ENCODE results near the gene PLP2.
A peak's percentile ranks its signal among the peaks of the same experiment; 100 is the strongest.

Gene PLP2

DNA sequence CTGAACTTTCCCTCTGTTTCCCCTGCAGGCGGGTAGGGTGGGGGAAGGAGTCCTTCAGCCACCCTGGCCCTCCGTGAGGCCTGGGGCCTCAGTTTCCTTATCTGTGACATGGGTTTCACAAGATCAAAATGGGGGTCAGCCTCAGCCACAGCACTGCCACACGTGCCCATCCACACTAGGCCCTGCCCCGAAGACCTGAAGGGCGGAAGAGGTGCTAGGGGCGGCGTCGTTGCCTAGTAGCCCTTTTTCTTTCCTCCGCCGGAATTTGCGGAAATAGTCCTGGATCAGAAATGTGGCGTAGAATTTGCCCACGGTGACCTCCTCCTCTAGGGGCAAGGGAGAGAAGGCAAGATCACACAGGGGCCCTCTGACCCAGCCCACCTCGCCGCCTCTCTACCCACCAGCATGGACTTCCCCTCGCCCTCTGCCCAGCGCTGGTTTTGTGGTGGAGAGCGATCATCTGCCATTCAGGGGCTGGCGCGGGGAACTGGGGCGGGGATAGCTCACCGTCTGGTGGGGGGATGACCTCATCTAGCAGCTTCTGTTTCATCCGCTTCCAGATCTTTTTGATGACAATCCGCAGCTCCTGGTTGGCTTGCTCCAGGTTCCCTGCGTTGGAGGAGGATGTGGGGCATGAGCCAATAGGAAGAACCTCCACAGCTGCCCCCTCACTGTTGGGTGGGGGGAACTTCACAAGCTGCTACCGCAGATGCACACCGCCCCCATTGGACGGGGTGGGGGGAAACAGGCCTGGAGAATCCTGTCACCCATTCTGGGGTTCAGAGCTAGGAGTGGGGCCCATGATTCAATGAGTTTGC lies 37.9 kb downstream of the PLP2 start:
- peak; percentile 40 to 67 (median 54) for DNase-seq

DNA sequence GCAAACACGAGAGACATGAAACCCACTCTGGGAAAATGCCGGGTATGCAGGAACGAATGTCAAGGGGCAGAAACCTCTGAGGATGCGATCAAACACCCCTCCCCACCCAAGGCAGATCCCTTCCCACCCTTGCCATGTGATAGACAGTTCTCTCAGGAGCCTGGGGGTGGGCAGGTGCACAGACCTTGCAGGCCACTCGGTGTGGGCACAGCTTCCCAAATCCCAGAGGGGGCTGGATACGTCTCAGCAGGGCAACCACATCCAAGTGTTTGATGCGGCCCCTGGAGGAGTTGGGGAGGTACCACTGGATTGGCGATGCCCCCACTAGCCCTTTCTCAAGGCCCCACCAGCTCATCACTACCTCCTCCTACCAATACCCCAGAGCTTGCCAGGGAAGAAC lies 38.7 kb downstream of the PLP2 start:
- DNase-seq: no peak

DNA sequence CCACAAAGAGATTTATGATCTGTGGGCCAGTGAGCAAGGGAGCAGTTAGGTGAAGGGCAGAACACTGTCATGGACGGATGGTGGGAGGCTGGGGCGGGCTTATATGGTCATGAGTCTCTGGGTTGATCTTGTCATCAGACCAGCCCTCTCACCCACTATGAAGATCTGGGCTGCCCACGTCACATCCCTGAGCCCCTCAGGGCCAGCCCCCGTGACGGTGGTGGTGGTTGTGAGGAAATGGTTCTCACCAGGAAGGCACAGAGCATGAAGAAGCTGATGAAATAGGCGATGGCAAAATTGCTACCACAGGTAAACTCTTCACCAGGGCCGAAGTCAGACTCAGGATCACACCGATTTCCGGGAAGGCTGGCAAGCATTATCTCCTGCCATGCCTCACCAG lies 39.4 kb downstream of the PLP2 start:
- DNase-seq: no peak

DNA sequence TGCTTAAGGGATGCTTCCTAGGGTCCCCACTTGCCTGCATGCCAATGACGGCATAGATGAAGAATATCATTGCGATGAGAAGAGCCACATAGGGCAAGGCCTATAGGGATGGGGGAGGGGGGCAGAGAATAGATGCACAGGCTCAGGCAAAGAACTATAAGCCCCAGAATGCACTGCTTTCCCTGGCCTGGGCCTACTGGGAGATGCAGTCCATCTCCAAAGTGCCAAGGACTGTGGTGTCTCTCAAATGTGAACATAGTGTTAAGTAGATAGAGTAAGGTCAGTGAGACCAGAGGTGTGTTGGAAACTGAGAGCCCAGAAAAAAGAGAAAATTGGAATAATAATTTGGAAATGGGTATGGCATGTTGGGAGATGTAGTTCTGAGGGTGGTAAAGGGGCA lies 40.5 kb downstream of the PLP2 start:
- DNase-seq: no peak

DNA sequence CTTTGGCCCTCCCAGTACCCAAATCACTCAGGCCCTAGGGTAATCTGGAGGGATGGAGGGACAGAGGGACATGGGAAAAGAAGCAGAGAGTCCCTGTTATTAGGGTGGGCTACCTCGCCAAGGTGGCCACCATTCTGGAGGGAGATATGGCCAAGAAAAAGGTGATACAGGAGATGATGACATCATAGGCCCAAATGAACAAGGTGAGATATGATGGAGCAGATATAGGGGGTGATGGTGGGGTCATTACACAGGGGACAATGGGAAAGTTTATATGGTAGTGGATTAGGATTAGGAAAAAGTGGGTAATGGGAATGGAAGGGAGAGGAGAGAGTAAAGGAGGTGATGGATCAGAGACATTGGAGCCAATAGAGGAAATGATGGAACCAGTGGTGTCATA lies 41.2 kb downstream of the PLP2 start:
- DNase-seq: no peak

DNA sequence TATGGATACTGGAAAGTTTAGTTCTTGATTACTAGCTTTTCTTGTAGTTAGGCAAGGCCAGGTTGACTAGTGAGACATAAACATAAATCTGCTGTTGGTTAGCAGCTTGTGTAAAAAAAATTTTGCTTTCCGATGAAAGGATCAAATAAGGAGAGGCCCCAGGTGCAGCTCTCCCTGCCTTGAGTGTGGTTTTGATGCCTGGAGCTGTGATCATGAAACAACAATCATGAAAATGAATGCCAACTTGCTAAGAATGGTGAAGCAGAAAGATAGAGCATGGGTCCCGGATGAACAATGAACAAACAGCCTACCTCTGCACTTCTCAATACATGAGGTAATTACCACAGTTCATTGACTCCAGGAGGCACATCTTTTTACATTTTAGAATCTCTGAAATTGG lies 42.7 kb downstream of the PLP2 start:
- DNase-seq: no peak

DNA sequence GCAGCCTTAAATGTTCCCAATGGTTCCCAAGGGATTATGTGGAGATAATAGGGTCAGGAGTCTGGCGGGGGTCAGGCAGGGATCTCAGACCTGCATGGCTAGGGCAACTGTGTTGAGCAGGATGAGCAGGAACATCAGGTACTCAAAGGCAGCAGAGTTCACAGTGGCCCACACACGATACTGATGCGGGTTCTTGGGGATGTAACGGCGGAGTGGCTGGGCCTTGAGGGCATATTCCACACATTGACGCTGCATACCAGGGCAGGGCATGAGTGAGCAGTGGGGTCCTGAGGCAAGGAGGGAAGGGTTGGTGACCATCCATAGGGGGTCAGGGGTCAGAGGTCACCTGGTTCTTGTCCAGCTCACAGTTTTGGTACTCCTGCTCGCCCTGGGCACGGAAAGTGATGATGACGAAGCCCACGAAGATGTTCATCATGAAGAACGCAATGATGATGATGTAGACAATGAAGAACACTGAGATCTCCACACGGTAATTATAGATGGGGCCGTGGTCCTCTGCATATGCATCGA lies 43.4 kb downstream of the PLP2 start:
- DNase-seq: no peak

DNA sequence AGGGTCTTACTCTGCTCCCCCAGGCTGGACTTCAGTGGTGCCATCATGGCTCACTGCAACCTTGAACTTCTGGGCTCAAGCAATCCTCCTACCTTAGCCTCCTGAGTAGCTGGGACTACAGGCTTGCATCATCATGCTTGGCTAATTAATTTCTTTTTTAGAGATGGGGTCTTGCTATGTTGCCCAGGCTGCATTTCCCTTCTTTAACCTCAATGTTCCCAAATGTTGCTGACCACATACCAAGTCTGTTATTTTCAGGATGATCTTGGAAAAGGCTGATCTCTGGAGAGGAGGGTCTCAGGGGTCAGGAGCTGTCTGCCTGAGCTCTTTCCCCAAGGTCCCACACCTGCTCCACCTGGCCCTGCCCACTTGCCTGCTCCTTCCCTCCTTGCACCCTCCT lies 48.4 kb downstream of the PLP2 start:
- no peak for DNase-seq

DNA sequence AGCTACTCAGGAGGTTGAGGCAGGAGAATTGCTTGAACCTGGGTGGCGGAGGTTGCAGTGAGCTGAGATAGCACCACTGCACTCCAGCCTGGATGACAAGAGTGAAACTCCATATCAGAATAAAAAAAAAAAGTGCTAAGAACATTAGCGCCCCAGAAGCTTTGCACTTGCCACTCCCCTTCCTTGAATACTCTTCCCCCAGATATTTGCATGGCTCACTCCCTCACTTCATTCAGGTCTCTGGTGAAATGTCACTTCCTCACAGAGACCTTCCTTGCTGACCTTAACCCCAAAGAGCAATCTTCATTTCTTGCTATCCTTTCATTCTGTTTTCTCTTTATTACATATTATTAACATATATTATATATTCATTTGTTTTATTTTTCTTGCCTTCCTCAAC lies 50.2 kb downstream of the PLP2 start:
- no peak for DNase-seq
